Loucy (cell line): ENCODE measurements around the gene ZNF276.

Experiments
- CTCF ChIP-seq: fragments of 200-600 bp; sonication (generic); conservative IDR thresholded peaks from 2 replicates; pipeline ENCODE4 v1.5.1; 2014; ENCODE audit warnings: mild to moderate bottlenecking, antibody characterized with exemption, low read length
- EZH2phosphoT487 ChIP-seq: fragments of 200-600 bp; IDR thresholded peaks from 2 replicates; pipeline ENCODE4 v1.6.1; 2018; ENCODE audit warnings: antibody characterized with exemption, mild to moderate bottlenecking, moderate library complexity, borderline replicate concordance

- TF ChIP-seq CTCF (no peak), EZH2phosphoT487 (no peak)
Observed at GRCh38 chr16:89691231-89691985, 29.9 kb upstream of the ZNF276 start.
